ENCODE data around the gene LCE4A.

DNA sequence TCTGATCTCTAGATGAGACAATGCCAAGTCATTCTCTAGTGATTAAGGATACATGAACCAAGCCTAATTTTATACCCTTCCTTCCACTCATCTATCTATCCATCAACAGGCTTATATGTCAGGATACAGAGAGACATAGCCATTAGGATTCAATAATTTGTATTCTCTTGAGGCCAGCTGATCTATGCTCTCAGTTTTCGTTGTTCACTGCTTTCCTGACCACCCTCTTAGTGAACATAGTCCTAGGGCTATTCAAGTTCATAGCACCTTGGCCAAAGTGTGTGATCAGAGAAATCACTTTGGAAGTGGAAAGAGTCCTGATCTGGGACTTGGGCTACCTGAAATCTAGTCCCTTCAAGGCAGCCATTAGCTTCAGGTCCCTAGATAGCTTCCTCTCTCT lies 45.6 kb downstream of the LCE4A start:
- TF ChIP-seq GATA2 (IDR thresholded peaks at IDR 0.05; ENCODE audit: low read depth, low read length): no peak
- TF ChIP-seq GATA3 (IDR thresholded peaks at IDR 0.05; ENCODE audit: low read depth, low read length): no peak

Measured in SH-SY5Y (cell line).